ENCODE data around the gene NTN4. TPM values are rescaled to one million over a fixed set of nuclear protein-coding genes. Genes with fewer than 3 reads are reported as not detected.
"Not testable (repeated sequence)": the region's sequence is repeated elsewhere in the genome, so short reads cannot be mapped to it uniquely, and the experiment has no call there.

NTN4 gene
- total RNA-seq, 5 donors from 2014 or later (not counting 1 experiment from before 2014, with no cell fraction given), result 0.53 to 4.1 (median 1.3) TPM

DNA sequence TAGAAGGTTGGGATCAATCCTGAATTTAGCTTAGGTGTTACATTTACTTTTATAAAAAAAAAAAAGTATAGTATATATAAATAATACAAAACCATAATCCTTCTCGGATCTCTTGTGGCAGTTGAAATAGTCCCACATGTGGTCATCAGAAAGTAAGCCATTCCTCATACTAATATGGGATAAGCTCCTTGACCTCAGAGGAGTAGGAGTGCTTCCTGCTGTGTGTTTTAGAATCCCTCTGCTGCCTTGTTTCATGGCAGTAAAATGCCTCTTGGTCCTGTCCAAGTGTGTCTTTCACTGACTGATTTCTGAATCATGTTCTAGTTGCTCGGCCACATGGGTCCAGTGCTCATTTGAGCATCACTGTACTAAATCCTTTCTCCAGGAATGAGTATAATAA lies 117.0 kb downstream of the NTN4 start:
- H3K4me1 ChIP-seq (ENCODE audit: control insufficient read depth in 1 of 2, extremely low read depth in 1 of 2, insufficient read depth in 2 of 2, low read length in 2 of 2), result no peaks in the 10 kb centered on the region
- H3K4me3 Mint-ChIP-seq, result no peak overlapping the region
- no peaks in the 10 kb centered on the region for H3K4me1 Mint-ChIP-seq
- DNase-seq (no peak), ATAC-seq (replicated peaks in 1 of 4) (no peak)
- peaks cover 5 to 9% of the 10 kb centered on the region in 2 donors for H3K27me3 Mint-ChIP-seq
- H3K27me3 ChIP-seq (replicated peaks in 1 of 2; ENCODE audit: control insufficient read depth in 2 of 2, extremely low read depth in 1 of 2, insufficient read depth in 2 of 2, low read length in 1 of 2), result no peaks in the 10 kb centered on the region
- no peak overlapping the region for H3K27ac ChIP-seq (ENCODE audit: low read length)
- WGBS (ENCODE audit: insufficient coverage), result no CpG with 5 or more reads among the region's 2 CpGs
- H3K36me3 ChIP-seq (ENCODE audit: control insufficient read depth in 2 of 2, extremely low read depth in 1 of 2, insufficient read depth in 1 of 2, low read length in 1 of 2), result no peaks in the 10 kb centered on the region
- H3K9me3 ChIP-seq, result no peaks in the 10 kb centered on the region
- no peaks in the 10 kb centered on the region for H3K9me3 Mint-ChIP-seq
- no peak overlapping the region for H3K4me3 ChIP-seq (ENCODE audit: control insufficient read depth in 1 of 2, extremely low read depth in 1 of 2, low read length in 1 of 2)
- POLR2A ChIA-PET, result no interaction called here
- CTCF ChIA-PET, result interaction anchor here in 1 of 2 donors (0.7 kb wide), 1 partner anchor 1273 kb away, joined by 4 read pairs; no protein-coding TSS in a partner anchor
- H3K27ac Mint-ChIP-seq, result no peak overlapping the region
- no peaks in the 10 kb centered on the region for H3K36me3 Mint-ChIP-seq

DNA sequence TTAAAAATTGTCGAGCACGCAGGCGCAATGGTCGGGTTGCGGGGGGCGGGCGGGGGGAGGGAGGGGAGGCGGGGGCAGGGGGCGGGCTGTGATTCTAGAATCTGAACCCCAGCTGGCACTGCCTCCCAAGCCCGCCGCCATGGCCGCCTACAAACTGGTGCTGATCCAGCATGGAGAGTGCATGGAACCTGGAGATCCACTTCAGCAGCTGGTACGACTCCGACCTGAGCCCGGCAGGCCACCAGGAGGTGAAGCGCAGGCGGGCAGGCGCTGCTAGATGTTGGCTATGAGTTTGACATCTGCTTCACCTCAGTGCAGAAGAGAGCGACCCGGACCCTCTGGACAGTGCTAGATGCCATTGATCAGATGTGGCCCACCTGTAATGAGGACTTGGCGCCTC lies 118.4 kb downstream of the NTN4 start:
- POLR2A ChIA-PET, result no interaction called here
- H3K4me1 Mint-ChIP-seq, result no peaks in the 10 kb centered on the region
- 94% methylated on average over 12 of the region's 21 CpGs for WGBS (ENCODE audit: insufficient coverage)
- no peak for DNase-seq
- H3K27me3 Mint-ChIP-seq, result peaks cover 5 to 9% of the 10 kb centered on the region in 2 donors
- no peak overlapping the region for H3K27ac Mint-ChIP-seq
- H3K27ac ChIP-seq (ENCODE audit: low read length), result no peak overlapping the region
- CTCF ChIA-PET, result no interaction called here
- no peaks in the 10 kb centered on the region for H3K27me3 ChIP-seq (replicated peaks in 1 of 2; ENCODE audit: control insufficient read depth in 2 of 2, extremely low read depth in 1 of 2, insufficient read depth in 2 of 2, low read length in 1 of 2)
- no peaks in the 10 kb centered on the region for H3K9me3 ChIP-seq
- no peaks in the 10 kb centered on the region for H3K9me3 Mint-ChIP-seq
- no peak for ATAC-seq (replicated peaks in 1 of 4)
- H3K4me3 ChIP-seq (ENCODE audit: control insufficient read depth in 1 of 2, extremely low read depth in 1 of 2, low read length in 1 of 2), result no peak overlapping the region
- no peaks in the 10 kb centered on the region for H3K36me3 Mint-ChIP-seq
- H3K36me3 ChIP-seq (ENCODE audit: control insufficient read depth in 2 of 2, extremely low read depth in 1 of 2, insufficient read depth in 1 of 2, low read length in 1 of 2), result no peaks in the 10 kb centered on the region
- H3K4me1 ChIP-seq (ENCODE audit: control insufficient read depth in 1 of 2, extremely low read depth in 1 of 2, insufficient read depth in 2 of 2, low read length in 2 of 2), result no peaks in the 10 kb centered on the region
- H3K4me3 Mint-ChIP-seq, result no peak overlapping the region

DNA sequence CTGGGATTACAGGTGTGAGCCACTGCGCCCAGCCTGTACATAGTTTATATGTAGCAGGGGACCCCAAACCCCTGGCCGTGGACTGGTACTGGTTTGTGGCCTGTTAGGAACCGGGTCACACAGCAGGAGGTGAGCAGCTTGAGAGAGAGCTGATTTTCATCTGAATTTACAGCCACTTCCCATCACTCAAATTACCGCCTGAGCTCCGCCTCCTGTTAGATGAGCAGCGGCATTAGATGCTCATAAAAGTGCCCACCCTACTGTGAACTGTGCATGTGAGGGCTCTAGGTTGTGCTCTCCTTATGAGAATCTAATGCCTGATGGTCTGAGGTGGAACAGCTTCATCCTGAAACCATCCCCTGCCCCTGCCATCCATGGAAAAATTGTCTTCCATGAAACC lies 119.3 kb downstream of the NTN4 start:
- H3K4me1 Mint-ChIP-seq, result no peaks in the 10 kb centered on the region
- Histone ChIP-seq H3K27ac (ENCODE audit: low read length) (no peak overlapping the region), H3K9me3 (no peaks in the 10 kb centered on the region), H3K4me3 (ENCODE audit: control insufficient read depth in 1 of 2, extremely low read depth in 1 of 2, low read length in 1 of 2) (no peak overlapping the region), H3K4me1 (ENCODE audit: control insufficient read depth in 1 of 2, extremely low read depth in 1 of 2, insufficient read depth in 2 of 2, low read length in 2 of 2) (no peaks in the 10 kb centered on the region), H3K27me3 (replicated peaks in 1 of 2; ENCODE audit: control insufficient read depth in 2 of 2, extremely low read depth in 1 of 2, insufficient read depth in 2 of 2, low read length in 1 of 2) (no peaks in the 10 kb centered on the region), H3K36me3 (ENCODE audit: control insufficient read depth in 2 of 2, extremely low read depth in 1 of 2, insufficient read depth in 1 of 2, low read length in 1 of 2) (no peaks in the 10 kb centered on the region)
- no peaks in the 10 kb centered on the region for H3K36me3 Mint-ChIP-seq
- no peaks in the 10 kb centered on the region for H3K9me3 Mint-ChIP-seq
- ChIA-PET POLR2A (interaction anchor here in 1 of 2 donors (0.6 kb wide), 1 partner anchor 9 kb away, joined by 3 read pairs; no protein-coding TSS in a partner anchor), CTCF (no interaction called here)
- peaks cover 5 to 9% of the 10 kb centered on the region in 2 donors for H3K27me3 Mint-ChIP-seq
- ATAC-seq (replicated peaks in 1 of 4), result no peak
- DNase-seq, result no peak
- no peak overlapping the region for H3K27ac Mint-ChIP-seq
- no peak overlapping the region for H3K4me3 Mint-ChIP-seq
- WGBS (ENCODE audit: insufficient coverage), result no CpG with 5 or more reads among the region's 6 CpGs

DNA sequence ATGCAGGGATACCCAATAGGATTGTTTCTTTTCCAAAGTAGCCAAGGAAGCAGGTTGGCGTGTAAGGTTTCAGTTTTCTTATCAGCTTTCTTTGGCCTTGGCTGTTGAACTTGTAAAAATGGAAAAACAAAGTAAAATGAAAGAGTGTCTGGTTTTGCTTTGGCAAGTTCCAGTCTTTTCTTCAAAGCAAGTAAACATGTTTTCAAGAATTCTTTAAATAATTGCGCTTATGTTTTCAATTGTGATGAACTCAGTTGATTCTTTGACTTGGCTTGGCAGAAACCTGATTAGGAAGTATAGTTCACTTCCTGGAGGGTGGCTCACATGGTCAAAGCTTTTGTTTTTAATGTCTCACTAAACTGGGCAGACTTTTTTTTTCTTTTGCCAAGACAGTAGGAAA lies 127.0 kb downstream of the NTN4 start:
- Mint-ChIP-seq H3K4me3 (no peak overlapping the region), H3K36me3 (no peaks in the 10 kb centered on the region), H3K9me3 (no peaks in the 10 kb centered on the region), H3K4me1 (no peaks in the 10 kb centered on the region), H3K27me3 (peaks cover 6 to 9% of the 10 kb centered on the region in 2 donors), H3K27ac (no peak overlapping the region)
- ATAC-seq (replicated peaks in 1 of 4) (no peak), DNase-seq (no peak)
- Histone ChIP-seq H3K27ac (ENCODE audit: low read length) (no peak overlapping the region), H3K4me1 (ENCODE audit: control insufficient read depth in 1 of 2, extremely low read depth in 1 of 2, insufficient read depth in 2 of 2, low read length in 2 of 2) (no peaks in the 10 kb centered on the region), H3K36me3 (ENCODE audit: control insufficient read depth in 2 of 2, extremely low read depth in 1 of 2, insufficient read depth in 1 of 2, low read length in 1 of 2) (no peaks in the 10 kb centered on the region), H3K9me3 (no peaks in the 10 kb centered on the region), H3K27me3 (replicated peaks in 1 of 2; ENCODE audit: control insufficient read depth in 2 of 2, extremely low read depth in 1 of 2, insufficient read depth in 2 of 2, low read length in 1 of 2) (no peaks in the 10 kb centered on the region), H3K4me3 (ENCODE audit: control insufficient read depth in 1 of 2, extremely low read depth in 1 of 2, low read length in 1 of 2) (no peak overlapping the region)
- 100% methylated on average over 1 of the region's 2 CpGs for WGBS (ENCODE audit: insufficient coverage)
- ChIA-PET POLR2A (no interaction called here), CTCF (no interaction called here)

DNA sequence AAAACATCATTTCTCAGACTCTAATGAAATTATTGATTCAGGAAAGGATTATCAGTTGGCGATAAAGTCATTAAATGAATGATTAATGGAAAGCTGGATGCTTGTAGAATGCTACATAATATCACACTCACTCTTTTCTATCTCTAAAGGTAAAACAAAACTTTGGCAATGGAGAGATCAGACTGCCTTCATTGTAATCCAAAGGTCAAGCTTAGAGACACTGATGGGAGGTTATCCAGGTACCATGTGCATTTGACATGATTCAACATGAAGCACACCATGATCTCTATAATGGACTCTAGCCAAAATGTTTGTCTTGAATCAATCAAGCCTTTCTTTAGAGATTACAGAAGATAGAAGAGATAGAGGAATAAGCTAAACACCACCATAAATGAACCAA lies 129.2 kb downstream of the NTN4 start:
- no peak for DNase-seq
- ChIA-PET CTCF (interaction anchor here in 1 of 2 donors (0.6 kb wide), 1 partner anchor 338 kb away, joined by 5 read pairs; no protein-coding TSS in a partner anchor), POLR2A (interaction anchor here in 1 of 2 donors (0.7 kb wide), 1 partner anchor 10 kb away, joined by 3 read pairs; no protein-coding TSS in a partner anchor)
- Histone ChIP-seq H3K9me3 (no peaks in the 10 kb centered on the region), H3K27ac (ENCODE audit: low read length) (no peak overlapping the region), H3K4me3 (ENCODE audit: control insufficient read depth in 1 of 2, extremely low read depth in 1 of 2, low read length in 1 of 2) (no peak overlapping the region), H3K27me3 (replicated peaks in 1 of 2; ENCODE audit: control insufficient read depth in 2 of 2, extremely low read depth in 1 of 2, insufficient read depth in 2 of 2, low read length in 1 of 2) (no peaks in the 10 kb centered on the region), H3K4me1 (ENCODE audit: control insufficient read depth in 1 of 2, extremely low read depth in 1 of 2, insufficient read depth in 2 of 2, low read length in 2 of 2) (no peaks in the 10 kb centered on the region), H3K36me3 (ENCODE audit: control insufficient read depth in 2 of 2, extremely low read depth in 1 of 2, insufficient read depth in 1 of 2, low read length in 1 of 2) (no peaks in the 10 kb centered on the region)
- no CpG with 5 or more reads among the region's 1 CpG for WGBS (ENCODE audit: insufficient coverage)
- Mint-ChIP-seq H3K9me3 (no peaks in the 10 kb centered on the region), H3K27me3 (peaks cover 6 to 13% of the 10 kb centered on the region in 2 donors), H3K4me1 (no peaks in the 10 kb centered on the region), H3K36me3 (no peaks in the 10 kb centered on the region), H3K4me3 (no peak overlapping the region), H3K27ac (no peak overlapping the region)
- no peak for ATAC-seq (replicated peaks in 1 of 4)

DNA sequence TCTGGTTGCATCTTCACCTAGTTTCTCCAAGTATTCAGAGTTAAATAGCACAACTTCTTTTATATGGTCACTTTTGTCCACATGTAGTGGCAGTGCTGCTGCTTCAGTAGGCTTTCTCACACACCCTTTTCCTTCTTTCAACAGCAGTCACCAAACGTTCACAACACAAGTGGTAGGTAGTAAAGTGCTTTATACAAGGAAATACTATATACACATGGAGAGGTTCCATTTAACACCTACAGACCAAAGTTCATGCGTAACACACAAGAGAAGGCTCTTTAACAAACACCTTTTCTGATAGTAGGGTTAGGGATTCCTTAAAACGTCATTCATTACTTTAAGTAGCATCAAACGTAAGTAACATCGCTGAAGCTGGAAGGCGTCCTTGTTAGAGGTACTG lies 132.2 kb downstream of the NTN4 start:
- no peaks in the 10 kb centered on the region for H3K27me3 ChIP-seq (replicated peaks in 1 of 2; ENCODE audit: control insufficient read depth in 2 of 2, extremely low read depth in 1 of 2, insufficient read depth in 2 of 2, low read length in 1 of 2)
- Mint-ChIP-seq H3K9me3 (peaks cover 0 to 4% (median 0%) of the 10 kb centered on the region in 3 donors), H3K4me1 (no peaks in the 10 kb centered on the region), H3K27me3 (peaks cover 6 to 9% of the 10 kb centered on the region in 2 donors), H3K27ac (no peak overlapping the region), H3K4me3 (no peak overlapping the region), H3K36me3 (no peaks in the 10 kb centered on the region)
- POLR2A ChIA-PET, result no interaction called here
- no peak overlapping the region for H3K4me3 ChIP-seq (ENCODE audit: control insufficient read depth in 1 of 2, extremely low read depth in 1 of 2, low read length in 1 of 2)
- ATAC-seq (replicated peaks in 1 of 4) (no peak), DNase-seq (no peak)
- H3K27ac ChIP-seq (ENCODE audit: low read length), result no peak overlapping the region
- no peaks in the 10 kb centered on the region for H3K36me3 ChIP-seq (ENCODE audit: control insufficient read depth in 2 of 2, extremely low read depth in 1 of 2, insufficient read depth in 1 of 2, low read length in 1 of 2)
- no CpG with 5 or more reads among the region's 6 CpGs for WGBS (ENCODE audit: insufficient coverage)
- no peaks in the 10 kb centered on the region for H3K4me1 ChIP-seq (ENCODE audit: control insufficient read depth in 1 of 2, extremely low read depth in 1 of 2, insufficient read depth in 2 of 2, low read length in 2 of 2)
- no peaks in the 10 kb centered on the region for H3K9me3 ChIP-seq
- CTCF ChIA-PET, result no interaction called here

DNA sequence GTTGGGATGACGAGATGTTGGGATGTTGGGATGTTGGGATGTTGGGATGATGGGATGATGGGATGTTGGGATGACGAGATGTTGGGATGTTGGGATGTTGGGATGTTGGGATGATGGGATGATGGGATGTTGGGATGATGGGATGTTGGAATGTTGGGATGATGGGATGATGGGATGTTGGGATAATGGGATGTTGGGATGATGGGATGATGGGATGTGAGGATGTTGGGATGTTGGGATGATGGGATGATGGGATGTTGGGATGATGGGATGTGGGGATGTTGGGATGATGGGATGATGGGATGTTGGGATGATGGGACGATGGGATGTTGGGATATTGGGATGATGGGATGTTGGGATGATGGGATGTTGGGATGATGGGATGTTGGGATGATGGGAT lies 135.9 kb downstream of the NTN4 start:
- H3K27me3 Mint-ChIP-seq; H3K4me3 ChIP-seq (ENCODE audit: control insufficient read depth in 1 of 2, extremely low read depth in 1 of 2, low read length in 1 of 2); DNase-seq; H3K9me3 Mint-ChIP-seq; H3K27ac Mint-ChIP-seq; ATAC-seq (replicated peaks in 1 of 4); H3K9me3 ChIP-seq; H3K27ac ChIP-seq (ENCODE audit: low read length); H3K36me3 Mint-ChIP-seq; H3K4me1 Mint-ChIP-seq; POLR2A ChIA-PET; H3K27me3 ChIP-seq (replicated peaks in 1 of 2; ENCODE audit: control insufficient read depth in 2 of 2, extremely low read depth in 1 of 2, insufficient read depth in 2 of 2, low read length in 1 of 2); H3K36me3 ChIP-seq (ENCODE audit: control insufficient read depth in 2 of 2, extremely low read depth in 1 of 2, insufficient read depth in 1 of 2, low read length in 1 of 2); CTCF ChIA-PET; H3K4me1 ChIP-seq (ENCODE audit: control insufficient read depth in 1 of 2, extremely low read depth in 1 of 2, insufficient read depth in 2 of 2, low read length in 2 of 2); H3K4me3 Mint-ChIP-seq: not testable (repeated sequence)
- WGBS (ENCODE audit: insufficient coverage), result 92% methylated on average over 3 of the region's 3 CpGs
